ENCODE measurements around the gene FAM114A1. TPM values are rescaled to one million over a fixed set of nuclear protein-coding genes. Genes with fewer than 3 reads are reported as not detected.
"Not testable (repeated sequence)": the region's sequence is repeated elsewhere in the genome, so short reads cannot be mapped to it uniquely, and the experiment has no call there.

Gene FAM114A1
- total RNA-seq, 2 donors from 2014 or later, result 19.3 to 39.3 TPM

DNA sequence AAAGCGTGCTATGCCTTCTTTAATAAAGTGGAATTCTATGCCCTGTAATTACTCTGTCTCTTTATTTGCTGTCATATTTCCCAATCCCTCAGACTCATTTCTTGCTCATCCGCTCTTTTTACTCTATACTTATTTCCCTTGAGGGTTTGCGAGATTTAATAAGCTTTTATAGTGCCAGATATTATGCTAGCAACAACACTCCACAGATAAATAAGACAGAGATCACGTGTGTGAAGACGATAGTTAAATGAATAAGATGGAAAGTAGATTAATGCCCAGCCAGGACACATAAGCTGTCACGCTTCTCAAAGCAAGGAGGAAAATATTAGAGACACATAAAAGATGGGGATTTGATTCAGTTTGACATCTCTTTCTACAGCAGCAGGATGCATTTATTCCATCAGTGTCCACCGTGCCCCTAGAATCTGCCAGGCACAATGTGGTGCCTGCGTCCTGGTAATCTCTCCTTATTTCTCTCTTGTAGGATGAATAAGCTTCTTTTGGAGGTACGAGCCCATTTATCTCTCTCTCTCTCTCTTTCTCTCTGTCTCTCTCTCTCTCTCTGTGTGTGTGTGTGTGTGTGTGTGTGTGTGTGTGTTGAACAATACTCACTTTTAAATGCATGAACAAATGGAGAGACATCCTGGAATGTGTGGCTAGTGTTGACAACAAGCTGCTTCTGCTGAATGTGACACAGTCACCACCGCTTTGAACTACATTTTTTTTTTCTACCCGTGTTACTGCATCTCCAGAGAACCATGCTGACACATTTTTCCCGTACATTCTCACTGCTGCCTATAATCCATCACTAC is 116.4 kb downstream of the FAM114A1 start:
- Histone ChIP-seq H3K36me3 (ENCODE audit: control insufficient read depth, insufficient read depth, low read length) (no peaks in the 10 kb centered on the region), H3K9ac (ENCODE audit: extremely low read depth, low read length, poor library complexity, severe bottlenecking) (no peak overlapping the region), H3K4me3 (ENCODE audit: low read length) (no peak overlapping the region), H3K27me3 (ENCODE audit: control insufficient read depth, insufficient read depth, low read length, poor library complexity, severe bottlenecking) (no peaks in the 10 kb centered on the region), H3K9me3 (ENCODE audit: control insufficient read depth, low read length) (no peaks in the 10 kb centered on the region), H3K27ac (ENCODE audit: low read depth, low read length) (no peak overlapping the region), H3K4me1 (ENCODE audit: control insufficient read depth, insufficient read depth, low read length) (no peaks in the 10 kb centered on the region)
- peaks cover 5% of the 10 kb centered on the region for H3K4me1 Mint-ChIP-seq
- no peak overlapping the region for H3K4me3 Mint-ChIP-seq
- H3K27ac Mint-ChIP-seq, result no peak overlapping the region
- H3K27me3 Mint-ChIP-seq (ENCODE audit: insufficient read depth), result no peaks in the 10 kb centered on the region
- H3K9me3 Mint-ChIP-seq, result no peaks in the 10 kb centered on the region
- no peak for DNase-seq
- H3K36me3 Mint-ChIP-seq (ENCODE audit: low read depth), result no peaks in the 10 kb centered on the region
- 82 to 89% methylated on average over 8 to 12 of the region's 12 CpGs for WGBS, 2 experiments (ENCODE audit: insufficient coverage in 1 of 2, insufficient read length in 1 of 2)
- TF ChIP-seq, protein P1, sequence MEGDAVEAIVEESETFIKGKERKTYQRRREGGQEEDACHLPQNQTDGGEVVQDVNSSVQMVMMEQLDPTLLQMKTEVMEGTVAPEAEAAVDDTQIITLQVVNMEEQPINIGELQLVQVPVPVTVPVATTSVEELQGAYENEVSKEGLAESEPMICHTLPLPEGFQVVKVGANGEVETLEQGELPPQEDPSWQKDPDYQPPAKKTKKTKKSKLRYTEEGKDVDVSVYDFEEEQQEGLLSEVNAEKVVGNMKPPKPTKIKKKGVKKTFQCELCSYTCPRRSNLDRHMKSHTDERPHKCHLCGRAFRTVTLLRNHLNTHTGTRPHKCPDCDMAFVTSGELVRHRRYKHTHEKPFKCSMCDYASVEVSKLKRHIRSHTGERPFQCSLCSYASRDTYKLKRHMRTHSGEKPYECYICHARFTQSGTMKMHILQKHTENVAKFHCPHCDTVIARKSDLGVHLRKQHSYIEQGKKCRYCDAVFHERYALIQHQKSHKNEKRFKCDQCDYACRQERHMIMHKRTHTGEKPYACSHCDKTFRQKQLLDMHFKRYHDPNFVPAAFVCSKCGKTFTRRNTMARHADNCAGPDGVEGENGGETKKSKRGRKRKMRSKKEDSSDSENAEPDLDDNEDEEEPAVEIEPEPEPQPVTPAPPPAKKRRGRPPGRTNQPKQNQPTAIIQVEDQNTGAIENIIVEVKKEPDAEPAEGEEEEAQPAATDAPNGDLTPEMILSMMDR (conservative IDR thresholded peaks at IDR 0.05), result no peak

DNA sequence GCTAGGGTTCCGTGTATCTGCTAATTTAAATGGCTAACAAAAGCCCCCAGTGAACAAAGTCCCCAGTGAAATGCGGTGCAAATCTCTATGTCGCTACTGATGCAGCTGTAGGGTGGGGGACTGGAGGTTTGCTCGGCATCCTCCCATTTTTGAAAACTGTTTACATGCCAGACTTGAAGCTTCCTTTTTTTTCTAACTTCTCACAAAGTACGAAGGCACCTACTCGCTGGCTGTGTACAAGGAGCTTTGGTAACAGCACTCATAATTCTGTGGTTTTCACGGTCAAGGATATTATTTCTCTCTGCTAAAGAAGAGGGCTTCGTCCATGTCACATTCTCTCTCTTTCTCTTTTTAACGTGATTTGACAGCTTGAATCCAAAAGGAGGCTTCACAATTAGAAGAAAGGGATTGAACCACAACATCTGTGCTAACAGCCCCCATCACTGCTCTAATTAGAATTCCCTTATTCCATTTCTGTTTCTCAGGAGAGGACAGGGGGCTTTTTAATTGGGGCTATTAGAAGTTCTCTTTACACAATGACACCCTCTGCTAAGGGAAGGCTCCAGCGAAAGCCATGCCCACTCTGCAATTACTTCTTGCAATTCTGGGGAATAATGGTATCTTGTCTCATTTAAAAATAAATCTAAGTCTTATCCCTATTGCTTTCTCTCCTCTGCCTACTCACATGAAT is 117.9 kb downstream of the FAM114A1 start:
- H3K4me3 ChIP-seq (ENCODE audit: low read length), result no peak overlapping the region
- H3K9me3 ChIP-seq (ENCODE audit: control insufficient read depth, low read length), result no peaks in the 10 kb centered on the region
- Mint-ChIP-seq H3K36me3 (ENCODE audit: low read depth) (no peaks in the 10 kb centered on the region), H3K9me3 (no peaks in the 10 kb centered on the region), H3K27ac (no peak overlapping the region), H3K4me1 (peaks cover 5% of the 10 kb centered on the region), H3K27me3 (ENCODE audit: insufficient read depth) (no peaks in the 10 kb centered on the region), H3K4me3 (no peak overlapping the region)
- TF ChIP-seq, protein P1 (conservative IDR thresholded peaks at IDR 0.05), result no peak
- H3K27me3 ChIP-seq (ENCODE audit: control insufficient read depth, insufficient read depth, low read length, poor library complexity, severe bottlenecking), result no peaks in the 10 kb centered on the region
- WGBS, 2 experiments (ENCODE audit: insufficient coverage in 1 of 2, insufficient read length in 1 of 2), result 83 to 94% methylated on average over 8 to 10 of the region's 10 CpGs
- H3K4me1 ChIP-seq (ENCODE audit: control insufficient read depth, insufficient read depth, low read length), result no peaks in the 10 kb centered on the region
- peak overlapping the region; percentile 51 for H3K27ac ChIP-seq (ENCODE audit: low read depth, low read length)
- H3K9ac ChIP-seq (ENCODE audit: extremely low read depth, low read length, poor library complexity, severe bottlenecking), result no peak overlapping the region
- H3K36me3 ChIP-seq (ENCODE audit: control insufficient read depth, insufficient read depth, low read length), result no peaks in the 10 kb centered on the region
- no peak for DNase-seq

DNA sequence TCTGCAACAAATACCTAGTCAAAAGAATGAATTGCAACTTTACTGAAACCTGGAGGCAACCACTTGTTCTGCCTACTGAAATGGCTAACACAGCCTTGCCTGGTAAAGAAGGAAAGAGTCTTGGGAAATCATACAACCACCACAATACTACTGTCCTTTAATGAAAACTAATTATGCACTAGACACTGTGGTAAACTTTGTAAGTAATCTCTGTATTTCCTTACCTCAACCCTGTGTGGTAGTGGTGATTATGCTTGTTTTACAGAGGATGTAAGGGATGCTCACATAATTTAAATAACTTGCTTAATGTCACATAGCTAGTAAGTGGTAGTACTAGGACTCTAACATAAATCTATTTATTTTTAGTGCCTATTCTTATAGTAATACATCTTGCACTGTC is 119.9 kb downstream of the FAM114A1 start:
- Histone ChIP-seq H3K4me1 (ENCODE audit: control insufficient read depth, insufficient read depth, low read length) (no peaks in the 10 kb centered on the region), H3K4me3 (ENCODE audit: low read length) (no peak overlapping the region), H3K27ac (ENCODE audit: low read depth, low read length) (no peak overlapping the region), H3K27me3 (ENCODE audit: control insufficient read depth, insufficient read depth, low read length, poor library complexity, severe bottlenecking) (no peaks in the 10 kb centered on the region), H3K9me3 (ENCODE audit: control insufficient read depth, low read length) (no peaks in the 10 kb centered on the region), H3K9ac (ENCODE audit: extremely low read depth, low read length, poor library complexity, severe bottlenecking) (no peak overlapping the region), H3K36me3 (ENCODE audit: control insufficient read depth, insufficient read depth, low read length) (no peaks in the 10 kb centered on the region)
- Mint-ChIP-seq H3K4me1 (peaks cover 5% of the 10 kb centered on the region), H3K9me3 (no peaks in the 10 kb centered on the region), H3K27ac (no peak overlapping the region), H3K27me3 (ENCODE audit: insufficient read depth) (no peaks in the 10 kb centered on the region), H3K4me3 (no peak overlapping the region), H3K36me3 (ENCODE audit: low read depth) (no peaks in the 10 kb centered on the region)
- DNase-seq, result no peak
- TF ChIP-seq, protein P1 (conservative IDR thresholded peaks at IDR 0.05), result no peak

DNA sequence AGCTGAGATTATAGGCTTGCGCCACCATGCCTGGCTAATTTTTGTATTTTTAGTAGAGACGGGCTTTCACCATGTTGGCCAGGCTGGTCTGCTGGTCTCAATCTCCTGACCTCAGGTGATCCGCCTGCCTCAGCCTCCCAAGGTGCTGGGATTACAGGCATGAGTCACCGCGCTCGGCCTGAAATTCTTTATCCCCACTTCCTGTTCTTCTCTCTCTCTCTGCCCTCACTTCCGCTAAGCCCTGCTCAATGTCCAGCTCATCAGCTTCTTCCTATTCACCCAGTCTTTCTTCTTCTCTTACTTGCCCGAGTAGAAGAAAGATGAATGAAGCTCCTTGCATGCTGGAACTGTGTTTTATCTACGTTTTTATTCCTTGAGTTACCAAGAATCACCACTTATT is 120.7 kb downstream of the FAM114A1 start:
- not testable (repeated sequence) for H3K9me3 ChIP-seq (ENCODE audit: control insufficient read depth, low read length); H3K36me3 Mint-ChIP-seq (ENCODE audit: low read depth); H3K27ac ChIP-seq (ENCODE audit: low read depth, low read length); H3K4me1 ChIP-seq (ENCODE audit: control insufficient read depth, insufficient read depth, low read length); H3K4me3 Mint-ChIP-seq; H3K9ac ChIP-seq (ENCODE audit: extremely low read depth, low read length, poor library complexity, severe bottlenecking); H3K27me3 Mint-ChIP-seq (ENCODE audit: insufficient read depth); H3K27me3 ChIP-seq (ENCODE audit: control insufficient read depth, insufficient read depth, low read length, poor library complexity, severe bottlenecking); H3K4me1 Mint-ChIP-seq; H3K9me3 Mint-ChIP-seq; H3K27ac Mint-ChIP-seq; H3K36me3 ChIP-seq (ENCODE audit: control insufficient read depth, insufficient read depth, low read length); H3K4me3 ChIP-seq (ENCODE audit: low read length)
- DNase-seq, result peak; percentile 52
- 85 to 86% methylated on average over 6 to 9 of the region's 9 CpGs for WGBS, 2 experiments (ENCODE audit: insufficient coverage in 1 of 2, insufficient read length in 1 of 2)

Data from endodermal cell (in vitro differentiated cells).